Measurements from ENCODE around the gene MYCBP2.
"Not testable (repeated sequence)": the region's sequence is repeated elsewhere in the genome, so short reads cannot be mapped to it uniquely, and the experiment has no call there.

Gene MYCBP2

GRCh38 chr13:77343841-77344240, 16.9 kb upstream of the MYCBP2 start:
- DNase-seq (ENCODE audit: low read depth, low spot score), result no peak
- H3K4me3 ChIP-seq (ENCODE audit: low read length), result no peak overlapping the region

GRCh38 chr13:77339408-77339807, 12.5 kb upstream of the MYCBP2 start:
- no peak overlapping the region for H3K4me3 ChIP-seq (ENCODE audit: low read length)
- DNase-seq (ENCODE audit: low read depth, low spot score), result no peak

- no peak for DNase-seq (ENCODE audit: low read depth, low spot score)
- no peak overlapping the region for H3K4me3 ChIP-seq (ENCODE audit: low read length)
These were observed 12.1 kb upstream of the MYCBP2 start for GRCh38 chr13:77338961-77339401.

- no peak overlapping the region for H3K4me3 ChIP-seq (ENCODE audit: low read length)
- DNase-seq (ENCODE audit: low read depth, low spot score), result no peak
These were observed 11.4 kb upstream of the MYCBP2 start for GRCh38 chr13:77338329-77338728.

- no peak overlapping the region for H3K4me3 ChIP-seq (ENCODE audit: low read length)
- DNase-seq (ENCODE audit: low read depth, low spot score), result no peak
These were observed 10.3 kb upstream of the MYCBP2 start for GRCh38 chr13:77337159-77337558.

- no peak overlapping the region for H3K4me3 ChIP-seq (ENCODE audit: low read length)
- no peak for DNase-seq (ENCODE audit: low read depth, low spot score)
These were observed 8.6 kb upstream of the MYCBP2 start for GRCh38 chr13:77335543-77335942.

- no peak overlapping the region for H3K4me3 ChIP-seq (ENCODE audit: low read length)
- DNase-seq (ENCODE audit: low read depth, low spot score), result no peak
These were observed 6.7 kb upstream of the MYCBP2 start for GRCh38 chr13:77333594-77333993.

- DNase-seq (ENCODE audit: low read depth, low spot score), result no peak
These were observed 4.5 kb upstream of the MYCBP2 start for GRCh38 chr13:77331421-77331820.

GRCh38 chr13:77329911-77330584, 3.2 kb upstream of the MYCBP2 start:
- H3K4me3 ChIP-seq (ENCODE audit: low read length), result peak overlapping the region; percentile 86
- DNase-seq (ENCODE audit: low read depth, low spot score), result no peak

More at GRCh38 chr13:77331421-77331820, 4.5 kb upstream of the MYCBP2 start:
- H3K4me3 ChIP-seq (ENCODE audit: low read length), result no peak overlapping the region

- H3K4me3 ChIP-seq (ENCODE audit: low read length), result peak overlapping the region; percentile 86
- peak; percentile 100 for DNase-seq (ENCODE audit: low read depth, low spot score)
These were observed 2.4 kb upstream of the MYCBP2 start for GRCh38 chr13:77329133-77329910.

- H3K4me3 ChIP-seq (ENCODE audit: low read length), result peak overlapping the region; percentile 86
- no peak for DNase-seq (ENCODE audit: low read depth, low spot score)
These were observed 1.9 kb upstream of the MYCBP2 start for GRCh38 chr13:77328819-77329132.

- peak overlapping the region; percentile 83 for H3K4me3 ChIP-seq (ENCODE audit: low read length)
- DNase-seq (ENCODE audit: low read depth, low spot score), result no peak
These were observed 1.4 kb downstream of the MYCBP2 start for GRCh38 chr13:77325371-77325980.

GRCh38 chr13:77323858-77324257, 3.0 kb downstream of the MYCBP2 start:
- no peak for DNase-seq (ENCODE audit: low read depth, low spot score)

GRCh38 chr13:77319536-77319935, 7.4 kb downstream of the MYCBP2 start:
- DNase-seq (ENCODE audit: low read depth, low spot score), result no peak

More at GRCh38 chr13:77323858-77324257, 3.0 kb downstream of the MYCBP2 start:
- H3K4me3 ChIP-seq (ENCODE audit: low read length), result no peak overlapping the region

GRCh38 chr13:77318741-77319140, 8.2 kb downstream of the MYCBP2 start:
- no peak overlapping the region for H3K4me3 ChIP-seq (ENCODE audit: low read length)
- no peak for DNase-seq (ENCODE audit: low read depth, low spot score)

More at GRCh38 chr13:77319536-77319935, 7.4 kb downstream of the MYCBP2 start:
- no peak overlapping the region for H3K4me3 ChIP-seq (ENCODE audit: low read length)

- H3K4me3 ChIP-seq (ENCODE audit: low read length), result no peak overlapping the region
- no peak for DNase-seq (ENCODE audit: low read depth, low spot score)
These were observed 10.5 kb downstream of the MYCBP2 start for GRCh38 chr13:77316430-77316829.

GRCh38 chr13:77315509-77315908, 11.4 kb downstream of the MYCBP2 start:
- not testable (repeated sequence) for DNase-seq (ENCODE audit: low read depth, low spot score); H3K4me3 ChIP-seq (ENCODE audit: low read length)

- DNase-seq (ENCODE audit: low read depth, low spot score), result no peak
- no peak overlapping the region for H3K4me3 ChIP-seq (ENCODE audit: low read length)
These were observed 13.0 kb downstream of the MYCBP2 start for GRCh38 chr13:77313923-77314322.

GRCh38 chr13:77312311-77312710, 14.6 kb downstream of the MYCBP2 start:
- DNase-seq (ENCODE audit: low read depth, low spot score), result no peak

GRCh38 chr13:77310579-77311279, 16.2 kb downstream of the MYCBP2 start:
- no peak for DNase-seq (ENCODE audit: low read depth, low spot score)
- no peak overlapping the region for H3K4me3 ChIP-seq (ENCODE audit: low read length)

More at GRCh38 chr13:77312311-77312710, 14.6 kb downstream of the MYCBP2 start:
- H3K4me3 ChIP-seq (ENCODE audit: low read length), result no peak overlapping the region

All from Jurkat, Clone E6-1 (cell line).